HCT116 (cell line): ENCODE results near the gene NGF. TPM values are rescaled to one million over a fixed set of nuclear protein-coding genes. Genes with fewer than 3 reads are reported as not detected.

Experiments used
- ATAC-seq: fragments of 200-7000 bp; cut with Tn5 transposase; 2 replicates; pipeline ENCODE4 v1.9.1; 2020; ENCODE audit warnings: mild to moderate bottlenecking, moderate library complexity
- BruUV-seq: library from RNA; stranded (reverse); fragments of 400-500 nt; replicated peaks from 2 replicates; lab custom pipeline; 2021; lab: Mats Ljungman, UMichigan
- CTCF ChIA-PET: fragments of 300-600 bp; sonication (Branson Sonifier 250); formaldehyde crosslinking; loops from one replicate; lab custom pipeline; 2021; ENCODE audit warnings: antibody characterized with exemption; lab: Charles Lee
- POLR2A ChIA-PET: fragments of 300-600, 350-600 bp; sonication (Branson Sonifier 250); formaldehyde crosslinking; loops from one replicate; lab custom pipeline; 2021; ENCODE audit warnings: antibody characterized with exemption; lab: Charles Lee
- RAD21 ChIA-PET, 2 experiments: fragments of 300-600 bp; sonication (Branson Sonifier 250); formaldehyde crosslinking; loops; one replicate each; lab custom pipeline; 2023; ENCODE audit warnings: low total read pairs in 2 of 2; ENCODE audit not compliant: uncharacterized antibody in 2 of 2, unreplicated experiment in 2 of 2, low non-redundant PET in 1 of 2; lab: Charles Lee
- DNase-seq: peaks from one replicate; pipeline ENCODE4 v3.0.0-alpha.2; 2010; ENCODE audit warnings: low read depth, low spot score
- H2AFZ ChIP-seq: fragments of 200-600 bp; shearing (Covaris generic), sonication (generic); 2 replicates; pipeline ENCODE4 v1.6.1; 2017; ENCODE audit warnings: low read depth, mixed run types, mixed read lengths, antibody characterized with exemption, low read length; ENCODE audit not compliant: poor library complexity, severe bottlenecking
- H3K27ac ChIP-seq: 2 replicates; pipeline ENCODE4 v1.5.1; 2012; ENCODE audit warnings: low read depth, low read length
- H3K27me3 ChIP-seq: fragments of 200-600 bp; sonication (generic); 2 replicates; pipeline ENCODE4 v1.6.1; 2016; ENCODE audit warnings: mixed run types, low read length, mixed read lengths; ENCODE audit not compliant: insufficient read depth
- H3K36me3 ChIP-seq, 2 experiments: fragments of 200-500 bp in 1 of 2; fragments of 200-600 bp in 1 of 2; sonication (Bioruptor generic) in 1 of 2; sonication (generic) in 1 of 2; 2 replicates each; pipeline versions ENCODE4 v1.5.1 to v1.6.1; 2014 to 2016; ENCODE audit warnings: low read length in 2 of 2, inconsistent platforms in 1 of 2, mixed read lengths in 1 of 2, mixed run types in 1 of 2; ENCODE audit not compliant: insufficient read depth in 2 of 2, control insufficient read depth in 1 of 2
- H3K4me1 ChIP-seq, 2 experiments: fragments of 200-600 bp in 1 of 2; sonication (generic) in 1 of 2; 2 replicates each; pipeline versions ENCODE4 v1.5.1 to v1.6.1; 2012 to 2017; ENCODE audit warnings: low read length in 2 of 2, inconsistent platforms in 1 of 2, mild to moderate bottlenecking in 1 of 2, mixed read lengths in 1 of 2, mixed run types in 1 of 2, moderate library complexity in 1 of 2; ENCODE audit not compliant: insufficient read depth in 2 of 2, control insufficient read depth in 1 of 2
- H3K4me2 ChIP-seq: fragments of 200-600 bp; sonication (generic); 2 replicates; pipeline ENCODE4 v1.6.1; 2017; ENCODE audit warnings: mixed run types, low read length, mixed read lengths
- H3K4me3 ChIP-seq, 2 experiments: fragments of 200-600 bp in 1 of 2; sonication (generic) in 1 of 2; replicated peaks in 1 of 2; 2 replicates each; pipeline ENCODE4 v1.5.1; 2011 to 2016; ENCODE audit warnings: low read length in 2 of 2, control low read depth in 1 of 2, low read depth in 1 of 2, mild to moderate bottlenecking in 1 of 2, mixed read lengths in 1 of 2, mixed run types in 1 of 2
- H3K79me2 ChIP-seq: fragments of 200-600 bp; sonication (generic); 2 replicates; pipeline ENCODE4 v1.6.1; 2017; ENCODE audit warnings: mild to moderate bottlenecking, mixed run types, low read length, moderate library complexity, mixed read lengths; ENCODE audit not compliant: insufficient read depth
- H3K9ac ChIP-seq: fragments of 200-600 bp; sonication (generic); 2 replicates; pipeline ENCODE4 v1.6.1; 2016; ENCODE audit warnings: low read length, mixed read lengths
- H3K9me2 ChIP-seq: fragments of 200-600 bp; sonication (generic), shearing (Covaris generic); 2 replicates; pipeline ENCODE4 v1.6.1; 2017; ENCODE audit warnings: mixed run types, mild to moderate bottlenecking, moderate library complexity; ENCODE audit not compliant: insufficient read depth
- H3K9me3 ChIP-seq, 2 experiments: fragments of 200-500 bp in 1 of 2; fragments of 200-600 bp in 1 of 2; sonication (Bioruptor generic) in 1 of 2; sonication (generic) in 1 of 2; 2 replicates each; pipeline ENCODE4 v1.6.1; 2014 to 2017; ENCODE audit warnings: low read length in 2 of 2, mixed read lengths in 2 of 2, inconsistent platforms in 1 of 2, low read depth in 1 of 2, mild to moderate bottlenecking in 1 of 2, mixed run types in 1 of 2, moderate library complexity in 1 of 2; ENCODE audit not compliant: control insufficient read depth in 1 of 2, insufficient read depth in 1 of 2
- H4K20me1 ChIP-seq: fragments of 200-600 bp; sonication (generic), shearing (Covaris generic); 2 replicates; pipeline ENCODE4 v1.6.1; 2017; ENCODE audit warnings: mixed run types, mild to moderate bottlenecking, moderate library complexity; ENCODE audit not compliant: insufficient read depth
- CTCF ChIP-seq, 3 experiments: fragments of 200-600 bp in 1 of 3; sonication (generic) in 1 of 3; IDR thresholded peaks in 2 of 3; conservative IDR thresholded peaks in 1 of 3; 2 replicates each; pipeline ENCODE4 v1.5.1; 2012 to 2017; ENCODE audit warnings: low read depth in 2 of 3, low read length in 2 of 3, antibody characterized with exemption in 1 of 3, borderline replicate concordance in 1 of 3, control low read depth in 1 of 3, mild to moderate bottlenecking in 1 of 3, mixed read lengths in 1 of 3, mixed run types in 1 of 3, moderate library complexity in 1 of 3; ENCODE audit not compliant: insufficient read depth in 1 of 3
- MAX ChIP-seq: IDR thresholded peaks from 2 replicates; pipeline ENCODE4 v1.6.1; 2012
- POLR2A ChIP-seq: IDR thresholded peaks from 2 replicates; pipeline ENCODE4 v1.7.0; 2011; ENCODE audit warnings: borderline replicate concordance; ENCODE audit not compliant: insufficient read depth, insufficient read length; ENCODE audit errors: extremely low read depth
- POLR2AphosphoS5 ChIP-seq: IDR thresholded peaks from 2 replicates; pipeline ENCODE4 v1.6.1; 2011; ENCODE audit warnings: mild to moderate bottlenecking, low read depth, low read length, moderate library complexity
- RAD21 ChIP-seq: IDR thresholded peaks from 2 replicates; pipeline ENCODE4 v1.6.1; 2012; ENCODE audit warnings: low read depth, mild to moderate bottlenecking
- SIN3A ChIP-seq: IDR thresholded peaks from 2 replicates; pipeline ENCODE4 v1.6.1; 2012; ENCODE audit warnings: low read depth
- SP1 ChIP-seq: IDR thresholded peaks from 2 replicates; pipeline ENCODE4 v1.6.1; 2012; ENCODE audit warnings: low read depth
- SRF ChIP-seq: IDR thresholded peaks from 2 replicates; pipeline ENCODE4 v1.6.1; 2012; ENCODE audit warnings: low read depth
- TCF7L2 ChIP-seq: IDR thresholded peaks from 2 replicates; pipeline ENCODE4 v1.7.0; 2011; ENCODE audit warnings: borderline replicate concordance, inconsistent platforms; ENCODE audit not compliant: insufficient read depth, insufficient read length; ENCODE audit errors: extremely low read depth
- YY1 ChIP-seq: IDR thresholded peaks from 2 replicates; pipeline ENCODE4 v1.6.1; 2011; ENCODE audit warnings: low read length, low read depth, moderate library complexity, mild to moderate bottlenecking; ENCODE audit not compliant: insufficient replicate concordance; ENCODE audit errors: extremely low read depth
- ZFX ChIP-seq: fragments of 450-650 bp; IDR thresholded peaks from 2 replicates; pipeline ENCODE4 v1.6.1; 2017
- intact Hi-C: fragments of 100-400 bp; cut with micrococcal nuclease; formaldehyde crosslinking; loops from 2 replicates; pipeline ENCODE4 v1.10.0; 2022
- total RNA-seq: library from RNA; stranded (reverse); gene quantifications from one replicate; pipeline ENCODE4 v1.2.1, GENCODE V29; 2021; ENCODE audit not compliant: unreplicated experiment

The NGF gene
- total RNA-seq, 1 experiment from 2014 or later, result not detected

GRCh38 chr1:115239426-115239825 is 98.6 kb downstream of the NGF start:
- H3K79me2 ChIP-seq, result no peaks in the 10 kb centered on the region
- H2AFZ ChIP-seq, result no peak overlapping the region
- no peaks in the 10 kb centered on the region for H3K27me3 ChIP-seq
- BruUV-seq, result no TSS peak
- H3K9ac ChIP-seq, result no peak overlapping the region
- no peaks in the 10 kb centered on the region for H3K9me2 ChIP-seq
- H4K20me1 ChIP-seq, result no peaks in the 10 kb centered on the region
- ATAC-seq (no peak), DNase-seq (no peak)
- H3K36me3 ChIP-seq, result no peaks in the 10 kb centered on the region
- no peak overlapping the region for H3K4me2 ChIP-seq
- POLR2A ChIA-PET, result no interaction called here
- CTCF ChIA-PET, result no interaction called here
- RAD21 ChIA-PET, result no interaction called here
- no peak for TF ChIP-seq POLR2AphosphoS5
- TF ChIP-seq CTCF (IDR thresholded peaks at IDR 0.05 in 2 of 3, conservative IDR thresholded peaks at IDR 0.05 in 1 of 3; ENCODE audit: borderline replicate concordance in 1 of 3, insufficient read depth in 1 of 3, low read depth in 2 of 3, low read length in 2 of 3), result no peak
- no peak for TF ChIP-seq SIN3A
- no peak for TF ChIP-seq MAX
- no peak for TF ChIP-seq RAD21
- no peak for TF ChIP-seq SP1
- TF ChIP-seq TCF7L2, result no peak
- no peak for TF ChIP-seq ZFX
- no peak for TF ChIP-seq POLR2A
- no peak for TF ChIP-seq SRF
- no peak for TF ChIP-seq YY1
- no peak overlapping the region for H3K4me3 ChIP-seq
- no peak overlapping the region for H3K27ac ChIP-seq
- no peaks in the 10 kb centered on the region for H3K9me3 ChIP-seq
- intact Hi-C loops, result no loop called here
- H3K4me1 ChIP-seq, result peaks cover 0 to 7% of the 10 kb centered on the region in 2 experiments; a peak in 1 of 4 replicates
